DMS53 treated with DMSO at 0.1 percent for 48 hours (cell line): ENCODE data around the gene FOXD4L1.
"Not testable (repeated sequence)": the region's sequence is repeated elsewhere in the genome, so short reads cannot be mapped to it uniquely, and the experiment has no call there.

Source experiments
- DNase-seq: peaks from one replicate; lab custom pipeline; 2025; ENCODE audit not compliant: unreplicated experiment; lab: John Stamatoyannopoulos, UW

FOXD4L1 gene

DNA sequence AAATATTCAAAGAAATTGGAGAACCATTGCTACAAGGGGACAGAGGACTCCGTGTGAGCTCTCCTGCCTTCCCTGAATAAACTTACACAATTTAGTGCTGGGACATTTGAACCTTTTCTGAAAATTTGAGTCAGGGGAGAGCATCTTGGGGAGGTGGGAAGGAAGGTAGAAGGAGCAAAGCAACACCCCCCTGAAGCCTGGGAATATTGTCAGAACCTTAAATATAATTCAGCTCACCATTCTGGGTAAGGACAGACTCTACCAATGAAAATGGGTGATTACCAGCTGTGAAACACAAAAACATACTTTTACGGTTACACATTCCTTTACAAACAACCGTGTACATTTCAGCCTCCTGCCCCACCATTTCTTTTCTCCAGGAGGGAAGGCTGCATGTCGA, at the start of gene FOXD4L1:
TSS of gene FOXD4L1 (plus strand) at position 301 of the 400 bp plus-strand sequence. CDS start 592 bp downstream, outside the sequence.
- DNase-seq = not testable (repeated sequence)

DNA sequence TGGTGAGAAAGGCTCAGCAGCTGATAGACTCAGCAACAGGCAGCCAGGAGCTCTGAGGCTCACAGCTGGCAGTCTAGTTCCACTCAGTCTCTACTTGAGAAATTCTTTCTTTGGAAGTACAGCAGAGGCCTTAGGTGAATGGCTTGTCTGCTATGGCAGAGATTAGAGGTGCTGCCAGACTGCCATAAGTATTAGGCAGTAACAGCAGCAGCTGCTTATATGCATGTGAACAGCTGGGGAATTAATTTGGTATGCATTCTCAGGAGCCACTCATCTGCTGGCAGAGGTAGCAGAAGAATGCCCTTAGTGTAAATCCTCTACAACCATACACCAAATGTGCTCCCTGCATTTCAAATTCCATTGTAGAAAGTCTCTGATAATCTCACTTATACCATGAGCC, 32.7 kb upstream of the FOXD4L1 start:
- not testable (repeated sequence) for DNase-seq

GRCh38 chr2:113476688-113477368, 21.6 kb upstream of the FOXD4L1 start:
- not testable (repeated sequence) for DNase-seq

DNA sequence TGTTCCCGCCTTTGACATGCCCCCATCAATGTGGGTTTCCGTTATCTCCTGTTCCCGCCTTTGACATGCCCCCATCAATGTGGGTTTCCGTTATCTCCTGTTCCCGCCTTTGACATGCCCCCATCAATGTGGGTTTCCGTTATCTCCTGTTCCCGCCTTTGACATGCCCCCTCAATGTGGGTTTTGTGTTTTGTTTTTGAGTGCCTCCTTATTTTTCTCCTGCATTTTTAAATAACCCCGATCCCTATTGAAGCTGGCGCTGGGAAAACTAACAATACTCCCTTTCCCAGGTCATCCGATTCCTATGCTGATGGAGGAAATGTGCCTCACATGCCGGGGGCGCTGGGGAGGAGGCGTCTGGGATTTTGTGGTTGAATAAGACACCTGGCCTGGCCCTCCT, 1.9 kb upstream of the FOXD4L1 start:
- DNase-seq = not testable (repeated sequence)

GRCh38 chr2:113499019-113499885, 787 bp downstream of the FOXD4L1 start:
- not testable (repeated sequence) for DNase-seq

DNA sequence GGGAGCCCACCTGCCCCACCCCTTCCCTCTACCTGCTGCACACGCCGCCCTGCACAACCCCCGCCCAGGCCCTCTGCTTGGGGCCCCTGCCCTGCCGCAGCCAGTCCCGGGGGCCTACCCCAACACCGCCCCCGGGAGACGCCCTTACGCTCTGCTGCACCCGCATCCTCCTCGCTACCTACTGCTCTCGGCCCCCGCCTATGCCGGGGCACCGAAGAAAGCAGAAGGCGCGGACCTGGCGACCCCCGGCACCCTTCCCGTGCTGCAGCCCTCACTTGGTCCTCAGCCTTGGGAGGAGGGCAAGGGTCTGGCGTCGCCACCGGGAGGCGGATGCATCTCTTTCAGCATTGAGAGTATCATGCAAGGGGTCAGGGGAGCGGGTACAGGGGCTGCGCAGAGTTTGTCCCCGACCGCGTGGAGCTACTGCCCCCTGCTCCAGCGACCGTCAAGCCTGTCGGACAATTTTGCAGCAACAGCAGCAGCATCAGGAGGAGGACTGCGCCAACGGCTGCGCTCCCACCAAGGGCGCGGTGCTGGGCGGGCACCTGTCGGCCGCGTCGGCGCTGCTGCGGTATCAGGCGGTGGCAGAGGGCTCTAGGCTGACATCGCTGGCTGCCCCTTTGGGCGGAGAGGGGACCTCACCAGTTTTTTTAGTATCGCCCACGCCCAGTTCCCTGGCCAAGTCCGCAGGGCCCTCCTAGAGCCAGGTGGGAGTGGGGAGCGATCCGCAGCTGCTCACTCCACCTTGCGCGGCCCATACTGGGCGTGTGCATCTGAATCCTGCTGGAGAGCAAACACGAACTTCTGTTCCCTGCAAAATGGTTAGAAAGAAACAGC, 1.6 kb downstream of the FOXD4L1 start:
- DNase-seq = not testable (repeated sequence)

- not testable (repeated sequence) for DNase-seq
Measured at GRCh38 chr2:113500723-113501038, 2.2 kb downstream of the FOXD4L1 start.

DNA sequence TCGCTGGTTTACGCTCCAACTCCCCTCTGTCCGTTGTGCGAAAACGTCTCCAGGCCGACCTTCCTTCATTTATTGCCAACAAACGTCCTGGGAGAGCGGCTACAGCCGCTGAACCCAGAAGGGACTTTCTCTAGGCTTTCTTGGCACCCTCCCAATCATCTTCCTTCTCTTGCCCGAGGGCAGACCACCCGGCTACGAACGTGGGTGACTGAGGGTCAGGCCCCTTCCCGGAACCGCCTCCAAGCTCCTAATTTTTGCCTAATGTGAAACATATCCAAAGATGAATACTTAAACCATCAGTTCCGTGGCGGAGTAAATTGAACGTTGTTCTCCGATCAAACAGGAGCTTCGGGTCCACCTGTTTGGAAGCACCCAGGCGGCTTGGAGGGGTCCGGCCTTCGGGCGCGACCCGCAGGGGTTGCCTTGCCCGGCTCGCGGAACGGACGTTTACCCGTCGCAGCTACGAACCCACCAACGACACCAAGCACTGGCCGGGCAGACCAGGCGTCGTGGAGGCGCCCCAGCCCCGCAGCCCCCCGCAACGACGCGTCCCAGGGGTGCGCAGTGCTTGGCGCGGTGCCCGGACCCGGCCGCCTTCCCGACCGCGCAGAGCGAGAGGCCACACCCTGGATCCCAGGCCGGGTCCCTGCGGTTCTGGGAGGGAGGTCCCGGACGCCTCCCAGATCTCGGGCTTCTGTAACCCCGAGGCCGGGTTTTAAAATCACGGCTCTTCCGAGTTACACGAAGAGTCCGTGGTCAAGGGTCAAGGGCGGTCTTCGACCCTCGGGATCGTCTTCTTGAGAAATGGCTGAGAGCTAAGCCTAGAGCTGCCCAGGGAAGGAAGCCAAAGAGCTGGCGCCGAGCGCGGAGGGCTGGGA, 4.0 kb downstream of the FOXD4L1 start:
- DNase-seq = not testable (repeated sequence)

DNA sequence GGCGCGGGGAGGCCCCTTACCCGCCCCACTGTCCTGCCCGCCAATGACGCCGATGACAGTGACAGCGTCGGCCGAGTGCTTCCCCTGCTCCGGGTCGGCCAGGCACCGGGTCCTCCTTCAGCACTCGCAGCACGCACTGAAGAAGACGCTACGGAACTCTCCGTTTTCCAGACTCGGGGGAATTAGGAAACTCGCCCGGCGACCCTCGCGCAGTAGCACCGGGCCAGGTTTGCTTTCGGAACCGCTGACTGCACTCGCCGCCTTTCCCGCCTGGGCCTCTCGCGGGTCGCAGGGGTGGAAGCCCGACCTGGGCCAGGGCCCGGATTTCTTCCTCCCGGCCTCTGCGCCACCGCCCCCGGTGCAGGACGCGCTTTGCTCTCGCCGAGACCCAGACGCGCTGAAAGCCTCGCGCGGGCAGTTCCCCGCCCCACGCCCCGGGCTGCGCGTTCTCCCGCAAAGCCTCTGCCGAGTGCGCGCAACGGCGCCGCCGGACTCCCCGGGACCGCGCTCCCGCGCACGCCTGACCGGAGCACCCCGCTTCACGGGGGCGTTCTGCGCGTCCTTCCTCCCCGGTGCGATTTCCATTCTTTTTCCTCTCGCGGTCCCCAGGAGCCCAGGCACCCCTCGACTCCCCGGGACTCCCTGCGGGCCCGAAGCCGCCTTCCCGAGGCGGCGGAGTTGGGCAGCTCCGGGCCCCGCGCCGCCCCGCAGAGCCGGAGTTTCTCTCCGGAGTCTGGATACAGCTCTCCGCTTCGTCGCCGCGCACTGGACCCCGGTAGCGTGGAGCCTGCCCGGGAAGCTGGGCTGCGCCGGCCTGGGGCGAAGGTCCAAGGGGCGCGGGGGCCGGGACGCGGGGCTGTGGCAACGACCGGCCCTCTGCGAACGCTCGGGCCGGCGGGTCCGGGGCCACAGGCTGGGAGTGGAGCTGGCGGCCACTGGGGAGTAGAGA, 4.9 kb downstream of the FOXD4L1 start:
- not testable (repeated sequence) for DNase-seq

DNA sequence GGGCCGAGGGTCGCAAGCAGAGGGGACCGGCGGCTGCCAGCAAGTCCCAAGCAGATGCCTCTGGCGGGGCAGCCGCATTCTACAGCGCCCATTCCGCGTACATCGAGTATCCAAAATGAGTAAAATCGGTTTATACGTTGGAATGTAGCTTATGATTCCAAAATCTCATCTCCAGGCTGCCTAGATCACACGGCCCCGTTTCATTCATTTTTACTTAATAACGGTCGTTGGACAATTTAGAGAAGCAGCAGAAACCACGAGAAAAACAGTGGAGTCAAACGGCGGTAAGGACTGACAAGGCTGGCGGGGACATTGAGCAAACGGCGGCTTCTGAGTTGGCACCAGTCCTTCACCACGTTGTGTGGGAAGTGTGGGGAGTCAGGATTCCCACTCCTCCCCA, 5.6 kb downstream of the FOXD4L1 start:
- DNase-seq = not testable (repeated sequence)

GRCh38 chr2:113507394-113508140, 9.1 kb downstream of the FOXD4L1 start:
- not testable (repeated sequence) for DNase-seq

- not testable (repeated sequence) for DNase-seq
Measured at GRCh38 chr2:113508187-113508586, 9.7 kb downstream of the FOXD4L1 start.

GRCh38 chr2:113510913-113511312, 12.4 kb downstream of the FOXD4L1 start:
- not testable (repeated sequence) for DNase-seq

GRCh38 chr2:113511859-113512258, 13.4 kb downstream of the FOXD4L1 start:
- not testable (repeated sequence) for DNase-seq

GRCh38 chr2:113515457-113515856, 17.0 kb downstream of the FOXD4L1 start:
- DNase-seq = not testable (repeated sequence)

DNA sequence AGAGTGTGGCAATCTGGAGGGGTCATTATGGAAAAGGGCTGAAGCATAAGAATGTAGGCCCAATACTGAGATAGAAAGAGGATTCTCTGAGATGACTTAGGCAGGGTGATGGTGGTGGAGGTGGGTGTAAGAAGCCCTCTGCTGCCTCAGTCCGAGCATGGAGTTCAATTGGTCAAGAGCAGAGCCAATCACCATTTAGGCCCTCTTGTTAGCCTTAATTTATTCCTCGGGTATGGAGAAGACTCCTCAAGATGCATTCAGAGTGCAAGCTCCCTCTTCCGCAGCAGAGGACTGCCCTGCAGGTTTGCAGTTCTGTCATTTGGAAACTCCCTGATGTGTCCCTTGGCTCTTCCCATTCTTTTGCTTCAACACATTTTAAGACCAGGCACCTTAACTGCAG, 17.5 kb downstream of the FOXD4L1 start:
- DNase-seq = not testable (repeated sequence)

GRCh38 chr2:113517025-113517424, 18.6 kb downstream of the FOXD4L1 start:
- DNase-seq = not testable (repeated sequence)

GRCh38 chr2:113520837-113521236, 22.4 kb downstream of the FOXD4L1 start:
- not testable (repeated sequence) for DNase-seq
